T-helper 17 cell (primary cell): ENCODE measurements around the gene CDK5RAP2. TPM values are rescaled to one million over a fixed set of nuclear protein-coding genes. Genes with fewer than 3 reads are reported as not detected.

Experiments
- ATAC-seq: fragments of 150-1000 bp; cut with Tn5 transposase; 2 replicates; pipeline ENCODE4 v1.10.0; 2021; ENCODE audit warnings: mild to moderate bottlenecking, moderate library complexity
- DNase-seq, 3 donors: peaks; one replicate each; pipeline versions ENCODE4 v3.0.0 to v3.0.0-alpha.2; 2020 to 2021
- H3K9me3 ChIP-seq: one replicate; pipeline ENCODE4 v1.7.0; 2013; ENCODE audit warnings: low read length, mild to moderate bottlenecking; ENCODE audit not compliant: control insufficient read depth, poor library complexity, severe bottlenecking
- H3K27ac Mint-ChIP-seq: one replicate; pipeline ENCODE4 v1.8.0; 2022; ENCODE audit warnings: mild to moderate bottlenecking, moderate library complexity, mixed read lengths
- H3K27me3 Mint-ChIP-seq: one replicate; pipeline ENCODE4 v1.8.0; 2022; ENCODE audit warnings: mixed read lengths
- H3K36me3 Mint-ChIP-seq: one replicate; pipeline ENCODE4 v1.8.0; 2022; ENCODE audit warnings: low read depth, mixed read lengths
- H3K4me1 Mint-ChIP-seq: one replicate; pipeline ENCODE4 v1.8.0; 2022; ENCODE audit warnings: mild to moderate bottlenecking, mixed read lengths
- H3K4me3 Mint-ChIP-seq: one replicate; pipeline ENCODE4 v1.8.0; 2022; ENCODE audit warnings: mild to moderate bottlenecking, moderate library complexity, mixed read lengths
- total RNA-seq, 4 donors: library from RNA in 2 of 4; stranded (reverse) in 2 of 4; gene quantifications; one replicate each; pipeline ENCODE4 v1.2.3 and lab custom pipeline; 2022 to 2026

CDK5RAP2 gene
- total RNA-seq, 2 donors from 2014 or later: 59.5 to 68.1 TPM

DNA sequence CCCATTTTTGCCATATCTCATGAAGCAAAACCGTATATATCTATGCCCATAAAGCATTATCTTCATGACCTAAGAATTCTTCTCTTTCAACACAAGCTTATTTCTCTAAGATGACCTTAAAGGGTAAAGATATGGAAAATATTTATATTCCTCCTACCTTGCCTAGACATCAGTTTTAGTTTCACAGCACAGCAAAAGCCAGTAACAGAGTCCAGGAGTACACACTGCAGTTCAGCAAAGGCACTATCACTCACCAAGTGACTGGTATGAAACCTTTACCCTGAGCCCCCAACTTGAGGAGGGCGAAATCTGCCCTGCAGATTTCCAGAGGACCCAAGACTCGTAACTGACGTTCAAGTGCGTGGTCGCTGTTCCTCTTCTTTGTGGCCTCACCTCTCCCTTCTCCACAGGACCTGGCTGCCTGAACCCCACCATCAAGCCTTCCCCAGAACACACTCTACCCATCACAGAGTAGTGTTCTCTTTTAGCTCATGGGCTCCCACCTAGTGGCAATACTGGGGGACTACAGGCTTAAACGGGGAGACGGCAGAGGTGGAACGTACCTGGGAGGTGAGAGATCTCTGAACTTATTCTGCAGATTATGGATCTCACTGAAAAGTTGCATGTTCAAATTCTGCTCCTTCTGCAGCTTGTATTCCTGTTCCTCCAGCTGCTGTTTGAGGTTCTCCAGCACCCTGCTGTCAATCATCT lies 141.0 kb downstream of the CDK5RAP2 start:
- Mint-ChIP-seq H3K4me1 (peaks cover 26% of the 10 kb centered on the region), H3K27ac (peak overlapping the region; percentile 19), H3K4me3 (no peak overlapping the region), H3K27me3 (no peaks in the 10 kb centered on the region), H3K36me3 (peaks cover 28% of the 10 kb centered on the region)
- no peaks in the 10 kb centered on the region for H3K9me3 ChIP-seq
- no peak for DNase-seq
- no peak for ATAC-seq

GRCh38 chr9:120438111-120438510 lies 141.9 kb downstream of the CDK5RAP2 start:
- DNase-seq (no peak), ATAC-seq (peak; percentile 37)
- Mint-ChIP-seq H3K27me3 (no peaks in the 10 kb centered on the region), H3K36me3 (peaks cover 26% of the 10 kb centered on the region), H3K4me3 (no peak overlapping the region), H3K4me1 (peaks cover 26% of the 10 kb centered on the region), H3K27ac (peak overlapping the region; percentile 72)
- H3K9me3 ChIP-seq: no peaks in the 10 kb centered on the region

GRCh38 chr9:120436983-120437475 lies 142.9 kb downstream of the CDK5RAP2 start:
- no peaks in the 10 kb centered on the region for H3K27me3 Mint-ChIP-seq
- peaks cover 29% of the 10 kb centered on the region for H3K4me1 Mint-ChIP-seq
- peak overlapping the region; percentile 72 for H3K27ac Mint-ChIP-seq
- no peak for DNase-seq
- H3K36me3 Mint-ChIP-seq: peaks cover 23% of the 10 kb centered on the region
- no peak for ATAC-seq
- H3K9me3 ChIP-seq: no peaks in the 10 kb centered on the region
- H3K4me3 Mint-ChIP-seq: no peak overlapping the region

DNA sequence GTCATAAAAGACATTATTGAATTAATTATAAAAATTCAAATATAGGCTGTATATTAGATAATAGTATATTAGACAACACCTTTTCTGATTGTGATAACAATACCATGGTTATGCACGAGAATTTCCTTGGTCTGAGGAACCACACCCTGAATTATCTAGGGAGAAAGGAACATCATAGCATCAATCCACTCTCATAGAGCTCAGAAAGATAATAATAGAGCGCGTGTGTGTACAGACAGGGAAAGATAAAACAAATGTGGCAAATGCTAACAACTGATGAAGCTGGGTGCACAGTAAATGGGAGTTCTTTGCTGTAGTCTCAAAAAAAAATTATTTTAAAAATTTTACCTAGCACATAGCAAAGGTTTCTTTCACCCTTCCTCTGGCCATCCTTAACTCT lies 143.5 kb downstream of the CDK5RAP2 start:
- H3K9me3 ChIP-seq: no peaks in the 10 kb centered on the region
- H3K36me3 Mint-ChIP-seq: peaks cover 20% of the 10 kb centered on the region
- H3K4me1 Mint-ChIP-seq: peaks cover 29% of the 10 kb centered on the region
- no peak overlapping the region for H3K27ac Mint-ChIP-seq
- no peak for ATAC-seq
- no peak overlapping the region for H3K4me3 Mint-ChIP-seq
- no peaks in the 10 kb centered on the region for H3K27me3 Mint-ChIP-seq
- no peak for DNase-seq

- DNase-seq (no peak), ATAC-seq (no peak)
- Mint-ChIP-seq H3K4me3 (no peak overlapping the region), H3K27me3 (no peaks in the 10 kb centered on the region), H3K36me3 (peaks cover 17% of the 10 kb centered on the region), H3K27ac (no peak overlapping the region), H3K4me1 (peaks cover 25% of the 10 kb centered on the region)
- H3K9me3 ChIP-seq: no peaks in the 10 kb centered on the region
These were observed 144.9 kb downstream of the CDK5RAP2 start for GRCh38 chr9:120435091-120435490.

DNA sequence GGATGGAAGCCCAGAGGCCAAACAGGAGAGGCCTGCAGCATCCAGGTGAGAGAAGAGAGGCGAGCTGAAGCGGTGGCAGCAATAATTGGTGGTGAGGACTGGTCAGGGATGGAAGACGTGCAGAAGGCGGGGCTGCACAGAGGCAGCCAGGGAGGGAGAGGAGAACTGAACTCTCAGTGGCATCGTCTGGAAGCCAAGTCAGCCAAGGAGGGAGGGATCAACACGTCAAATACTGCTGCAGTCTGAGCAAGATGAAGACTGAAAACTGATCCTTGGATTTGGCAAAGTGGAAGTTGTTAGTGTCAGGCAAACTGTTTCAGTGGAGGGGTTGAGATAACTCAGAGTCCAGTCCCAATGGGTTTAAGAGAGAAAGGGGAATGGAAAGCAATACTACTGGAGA lies 145.4 kb downstream of the CDK5RAP2 start:
- no peaks in the 10 kb centered on the region for H3K27me3 Mint-ChIP-seq
- peaks cover 21% of the 10 kb centered on the region for H3K4me1 Mint-ChIP-seq
- peaks cover 11% of the 10 kb centered on the region for H3K36me3 Mint-ChIP-seq
- DNase-seq: no peak
- ATAC-seq: no peak
- no peaks in the 10 kb centered on the region for H3K9me3 ChIP-seq
- no peak overlapping the region for H3K27ac Mint-ChIP-seq
- no peak overlapping the region for H3K4me3 Mint-ChIP-seq

GRCh38 chr9:120433701-120434100 lies 146.3 kb downstream of the CDK5RAP2 start:
- Mint-ChIP-seq H3K36me3 (peaks cover 8% of the 10 kb centered on the region), H3K27ac (no peak overlapping the region), H3K4me1 (peaks cover 14% of the 10 kb centered on the region), H3K4me3 (no peak overlapping the region), H3K27me3 (no peaks in the 10 kb centered on the region)
- no peak for ATAC-seq
- DNase-seq: no peak
- no peaks in the 10 kb centered on the region for H3K9me3 ChIP-seq

DNA sequence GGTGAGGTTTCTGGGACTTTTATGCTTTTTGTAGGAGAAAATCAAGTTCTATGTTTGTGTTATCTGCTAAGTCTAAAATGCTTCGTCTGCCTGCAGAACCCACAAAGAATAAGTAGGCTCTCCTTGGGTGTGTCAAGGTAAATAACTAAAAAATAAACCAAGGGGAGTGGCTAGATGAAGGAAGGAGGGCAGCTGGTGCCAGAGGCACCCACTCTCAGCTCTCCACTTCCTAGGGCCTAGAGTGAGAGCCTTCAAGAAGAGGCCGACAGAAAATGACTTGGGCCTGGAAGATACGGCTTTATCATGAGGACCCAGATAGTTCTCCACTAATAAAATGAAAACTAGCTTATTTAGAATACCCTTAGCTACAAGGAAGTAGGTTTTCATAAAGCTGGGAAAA lies 147.4 kb downstream of the CDK5RAP2 start:
- ATAC-seq (peak; percentile 33), DNase-seq (no peak)
- Mint-ChIP-seq H3K4me3 (no peak overlapping the region), H3K27ac (peak overlapping the region; percentile 53), H3K36me3 (peaks cover 8% of the 10 kb centered on the region), H3K27me3 (no peaks in the 10 kb centered on the region), H3K4me1 (peaks cover 9% of the 10 kb centered on the region)
- H3K9me3 ChIP-seq: no peaks in the 10 kb centered on the region

DNA sequence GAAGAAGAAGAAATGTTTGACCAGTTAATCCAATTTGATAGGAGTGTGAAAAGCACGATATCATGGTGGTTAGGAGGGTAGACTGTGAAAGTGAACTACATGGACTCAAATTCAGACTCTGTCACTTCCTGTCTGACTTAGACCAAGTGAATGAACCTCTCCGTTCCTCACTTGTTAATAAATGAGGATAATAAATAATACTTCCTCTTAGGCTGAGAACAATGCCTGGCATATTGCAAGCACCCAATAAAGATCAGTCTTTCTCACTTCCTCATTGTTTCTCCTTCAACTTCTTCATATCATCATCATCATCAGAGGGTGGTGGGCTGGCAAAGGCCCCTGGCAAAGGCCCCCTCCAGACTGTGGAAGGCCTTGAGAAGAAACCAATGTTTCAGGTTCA lies 148.7 kb downstream of the CDK5RAP2 start:
- Mint-ChIP-seq H3K36me3 (peaks cover 8% of the 10 kb centered on the region), H3K27me3 (no peaks in the 10 kb centered on the region), H3K4me3 (no peak overlapping the region), H3K4me1 (peaks cover 8% of the 10 kb centered on the region), H3K27ac (no peak overlapping the region)
- ATAC-seq (no peak), DNase-seq (no peak)
- H3K9me3 ChIP-seq: no peaks in the 10 kb centered on the region

GRCh38 chr9:120424248-120424647 lies 155.7 kb downstream of the CDK5RAP2 start:
- DNase-seq: no peak
- no peak for ATAC-seq
- peaks cover 3% of the 10 kb centered on the region for H3K4me1 Mint-ChIP-seq
- H3K9me3 ChIP-seq: no peaks in the 10 kb centered on the region
- no peaks in the 10 kb centered on the region for H3K27me3 Mint-ChIP-seq
- H3K27ac Mint-ChIP-seq: no peak overlapping the region
- no peak overlapping the region for H3K4me3 Mint-ChIP-seq
- H3K36me3 Mint-ChIP-seq: peaks cover 13% of the 10 kb centered on the region

- Mint-ChIP-seq H3K4me3 (no peak overlapping the region), H3K27me3 (no peaks in the 10 kb centered on the region), H3K36me3 (peaks cover 13% of the 10 kb centered on the region), H3K27ac (peak overlapping the region; percentile 29), H3K4me1 (peaks cover 3% of the 10 kb centered on the region)
- H3K9me3 ChIP-seq: no peaks in the 10 kb centered on the region
- ATAC-seq (no peak), DNase-seq (no peak)
These were observed 156.2 kb downstream of the CDK5RAP2 start for GRCh38 chr9:120423812-120424211.

- Mint-ChIP-seq H3K36me3 (peaks cover 19% of the 10 kb centered on the region), H3K27ac (peak overlapping the region; percentile 53), H3K27me3 (no peaks in the 10 kb centered on the region), H3K4me3 (no peak overlapping the region), H3K4me1 (peaks cover 11% of the 10 kb centered on the region)
- no peak for DNase-seq
- H3K9me3 ChIP-seq: no peaks in the 10 kb centered on the region
- no peak for ATAC-seq
These were observed 158.0 kb downstream of the CDK5RAP2 start for GRCh38 chr9:120421977-120422376.

DNA sequence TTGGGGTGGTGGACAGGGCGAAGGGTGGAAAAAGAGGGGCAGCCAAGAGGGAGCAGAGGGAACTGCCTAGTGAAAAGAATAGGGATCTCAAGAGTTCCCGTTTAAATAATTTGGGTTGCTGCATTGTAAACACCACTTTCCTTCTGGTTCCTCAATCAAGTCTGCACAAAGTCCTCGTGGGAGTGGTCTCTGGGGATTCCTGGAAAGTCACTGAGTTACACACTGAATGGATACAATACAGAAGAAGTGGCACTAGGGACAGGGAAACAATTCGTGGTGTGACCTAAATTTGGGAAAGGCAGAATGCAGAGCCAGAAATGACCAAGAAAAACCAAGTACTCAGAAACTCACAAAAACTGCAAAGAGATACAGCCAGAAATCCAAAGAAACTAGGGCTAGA lies 161.7 kb downstream of the CDK5RAP2 start:
- DNase-seq: no peak
- ATAC-seq: no peak
- Mint-ChIP-seq H3K27me3 (no peaks in the 10 kb centered on the region), H3K4me3 (no peak overlapping the region), H3K4me1 (peaks cover 13% of the 10 kb centered on the region), H3K36me3 (peaks cover 18% of the 10 kb centered on the region), H3K27ac (no peak overlapping the region)
- H3K9me3 ChIP-seq: peaks cover 5% of the 10 kb centered on the region

DNA sequence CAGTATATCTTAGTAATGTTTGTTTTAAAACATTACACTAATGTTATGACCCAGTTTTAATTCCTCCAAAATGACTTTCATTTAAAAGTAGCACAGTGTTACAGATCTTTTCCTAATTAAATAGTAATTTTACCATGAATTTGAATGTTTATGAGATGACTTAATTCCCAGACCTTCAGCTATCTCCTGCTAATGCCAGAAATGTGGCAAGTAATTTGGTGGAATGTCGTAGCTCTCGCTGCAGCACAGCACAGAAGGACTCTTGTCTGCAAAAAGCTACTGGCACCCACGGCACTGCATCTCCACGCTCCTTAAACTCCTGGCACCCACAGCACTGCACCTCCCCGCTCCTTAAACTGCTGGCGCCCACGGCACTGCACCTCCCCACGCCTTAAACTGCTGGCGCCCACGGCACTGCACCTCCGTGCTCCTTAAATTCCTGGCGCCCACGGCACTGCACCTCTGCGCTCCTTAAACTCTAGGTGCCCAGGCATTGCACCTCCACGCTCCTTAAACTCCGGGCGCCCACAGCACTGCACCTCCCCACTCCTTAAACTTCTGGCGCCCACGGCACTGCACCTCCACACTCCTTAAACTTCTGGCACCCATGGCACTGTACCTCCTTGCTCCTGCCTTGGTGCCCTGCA lies 163.1 kb downstream of the CDK5RAP2 start:
- ATAC-seq: no peak
- Mint-ChIP-seq H3K27me3 (no peaks in the 10 kb centered on the region), H3K4me3 (no peak overlapping the region), H3K36me3 (peaks cover 18% of the 10 kb centered on the region), H3K27ac (peak overlapping the region; percentile 77), H3K4me1 (peaks cover 16% of the 10 kb centered on the region)
- H3K9me3 ChIP-seq: peaks cover 5% of the 10 kb centered on the region
- DNase-seq: no peak
